ENCODE data around the gene FLT3LG.
"Not testable (repeated sequence)": the region's sequence is repeated elsewhere in the genome, so short reads cannot be mapped to it uniquely, and the experiment has no call there.

The FLT3LG gene

DNA sequence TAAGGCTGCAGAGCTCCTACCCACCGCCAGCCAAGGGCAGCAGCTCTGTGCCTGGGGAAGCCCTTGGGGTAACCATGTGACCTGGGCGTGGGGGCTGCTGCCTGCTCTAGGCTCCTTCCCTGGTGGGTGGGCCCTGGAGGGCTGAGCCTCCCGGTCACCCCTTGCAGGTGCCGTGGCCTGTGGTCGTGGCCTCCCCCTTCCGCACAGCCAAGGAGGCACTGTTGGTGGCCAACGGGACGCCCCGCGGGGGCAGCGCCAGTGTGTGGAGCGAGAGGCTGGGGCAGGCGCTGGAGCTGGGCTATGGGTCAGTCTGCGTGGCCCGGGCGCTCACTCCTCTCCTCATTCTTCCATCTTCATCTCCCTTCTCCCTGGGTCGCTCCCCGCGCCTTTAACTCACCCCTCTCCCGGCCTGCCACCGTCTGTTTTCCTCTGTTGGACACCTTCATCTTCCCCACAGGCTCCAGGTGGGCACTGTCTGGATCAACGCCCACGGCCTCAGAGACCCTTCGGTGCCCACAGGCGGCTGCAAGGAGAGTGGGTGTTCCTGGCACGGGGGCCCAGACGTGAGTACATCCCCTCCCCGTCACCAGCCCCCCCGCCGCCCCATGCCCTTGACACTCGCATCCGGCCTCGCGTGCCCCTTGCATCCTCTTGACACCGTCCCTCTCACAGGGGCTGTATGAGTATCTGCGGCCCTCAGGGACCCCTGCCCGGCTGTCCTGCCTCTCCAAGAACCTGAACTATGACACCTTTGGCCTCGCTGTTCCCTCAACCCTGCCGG is 9.9 kb upstream of the FLT3LG start:
- DNase-seq: no peak

DNA sequence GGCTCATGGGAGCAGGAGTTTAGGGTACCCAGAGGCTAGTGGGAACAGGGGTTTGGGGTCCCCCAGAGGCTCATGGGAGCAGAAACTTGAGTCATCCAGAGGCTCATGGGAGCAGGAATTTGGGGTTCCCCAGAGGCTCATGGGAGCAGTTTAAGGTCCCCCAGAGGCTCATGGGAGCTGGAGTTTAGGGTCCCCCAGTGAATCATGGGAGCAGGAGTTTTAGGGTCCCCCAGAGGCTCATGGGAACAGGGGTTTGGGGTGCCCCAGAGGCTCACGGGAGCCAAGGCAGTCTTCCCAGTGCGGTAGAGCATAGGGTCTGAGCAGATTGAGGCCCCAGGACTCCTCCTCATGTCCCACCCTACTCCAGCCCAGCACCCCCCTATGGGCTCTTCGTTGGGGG is 8.6 kb upstream of the FLT3LG start:
- DNase-seq: no peak

DNA sequence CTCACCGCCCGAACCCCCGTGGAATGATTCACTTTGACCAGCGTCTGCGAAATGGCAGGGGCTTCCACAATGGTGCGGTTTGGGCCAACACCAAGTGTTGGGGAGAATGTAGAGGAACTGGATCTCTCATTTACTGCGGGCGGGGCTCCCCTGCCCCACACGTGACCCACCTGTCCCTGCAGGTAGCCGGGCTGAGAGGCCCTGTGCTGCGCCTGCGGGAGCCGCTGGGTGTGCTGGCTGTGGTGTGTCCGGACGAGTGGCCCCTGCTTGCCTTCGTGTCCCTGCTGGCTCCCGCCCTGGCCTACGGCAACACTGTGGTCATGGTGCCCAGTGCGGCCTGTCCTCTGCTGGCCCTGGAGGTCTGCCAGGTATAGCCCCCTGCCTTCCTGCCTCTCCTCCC is 5.8 kb upstream of the FLT3LG start:
- DNase-seq: no peak

DNA sequence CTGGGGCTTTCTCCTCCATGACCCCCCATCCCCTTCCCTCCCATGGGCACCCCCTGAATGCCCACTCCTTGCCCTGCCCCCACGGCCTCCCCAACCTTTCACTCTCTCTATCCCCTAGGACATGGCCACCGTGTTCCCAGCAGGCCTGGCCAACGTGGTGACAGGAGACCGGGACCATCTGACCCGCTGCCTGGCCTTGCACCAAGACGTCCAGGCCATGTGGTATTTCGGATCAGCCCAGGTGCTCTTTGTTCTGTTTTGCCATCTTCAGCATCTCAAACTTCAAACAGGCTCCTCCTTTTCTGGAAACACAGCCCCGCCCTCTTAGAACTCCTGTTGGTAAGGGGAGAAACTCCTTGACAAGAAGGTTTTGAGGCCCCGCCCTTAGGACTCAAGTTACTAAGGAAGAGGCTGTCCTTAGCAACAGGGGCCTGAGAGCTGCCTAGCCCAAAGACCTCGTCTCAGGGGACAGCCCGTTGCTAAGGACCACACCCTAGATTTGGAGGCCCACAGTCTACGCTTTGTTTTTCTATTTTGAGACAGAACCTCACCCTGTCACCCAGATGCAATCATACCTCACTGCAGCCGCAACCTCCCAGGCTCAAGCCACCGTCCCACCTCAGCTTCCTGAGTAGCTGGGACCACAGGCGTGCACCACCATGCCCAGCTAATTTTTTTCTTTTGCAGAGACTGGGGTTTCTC is 5.1 kb upstream of the FLT3LG start:
- no peak for DNase-seq

DNA sequence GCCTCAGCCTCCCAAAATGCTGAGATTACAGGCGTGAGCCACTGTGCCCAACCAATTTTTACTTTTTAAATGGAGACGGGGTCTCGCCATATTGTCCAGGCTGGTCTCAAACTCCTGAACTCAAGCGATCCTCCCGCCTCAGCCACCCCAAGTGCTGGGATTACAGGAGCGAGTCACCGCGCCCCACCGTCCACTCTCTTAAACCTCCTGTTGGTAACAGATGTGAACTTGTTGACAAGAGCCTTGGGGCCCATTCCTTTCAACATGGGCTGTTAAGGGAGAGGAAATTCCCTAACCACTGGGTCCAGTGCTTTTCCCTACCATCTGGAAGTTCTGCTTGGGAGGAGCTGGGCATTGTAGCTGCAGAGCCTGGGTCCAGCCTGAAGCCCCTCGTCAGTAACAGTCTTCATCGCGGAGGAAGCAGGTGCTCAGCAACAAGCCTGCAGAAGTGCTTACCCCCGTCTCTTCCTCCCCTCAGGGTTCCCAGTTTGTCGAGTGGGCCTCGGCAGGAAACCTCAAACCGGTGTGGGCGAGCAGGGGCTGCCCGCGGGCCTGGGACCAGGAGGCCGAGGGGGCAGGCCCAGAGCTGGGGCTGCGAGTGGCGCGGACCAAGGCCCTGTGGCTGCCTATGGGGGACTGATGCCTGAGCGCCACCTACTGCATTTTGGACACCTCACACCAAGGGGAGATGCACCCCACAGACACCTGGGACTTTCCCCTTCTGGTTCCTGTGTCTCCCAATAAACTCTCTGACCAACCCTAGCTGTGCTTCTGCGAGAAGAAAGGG is 4.0 kb upstream of the FLT3LG start:
- DNase-seq: no peak

DNA sequence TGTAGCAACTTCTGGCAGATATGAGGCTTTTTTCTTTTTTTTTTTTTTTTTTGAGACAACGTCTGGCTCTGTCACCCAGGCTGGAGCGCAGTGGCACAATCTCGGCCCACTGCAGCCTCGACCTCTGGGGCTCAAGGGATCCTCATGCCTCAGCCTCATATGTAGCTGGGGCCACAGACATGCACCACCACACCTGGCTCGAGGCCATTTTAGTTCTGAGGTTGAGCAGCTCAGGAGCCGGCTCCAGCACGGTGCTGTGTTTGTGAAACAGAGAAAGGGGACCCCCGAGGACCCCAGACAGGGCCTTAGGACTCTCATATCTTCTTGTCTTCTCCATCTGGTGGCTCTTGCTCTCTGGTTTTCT is 3.4 kb upstream of the FLT3LG start:
- no peak for DNase-seq

DNA sequence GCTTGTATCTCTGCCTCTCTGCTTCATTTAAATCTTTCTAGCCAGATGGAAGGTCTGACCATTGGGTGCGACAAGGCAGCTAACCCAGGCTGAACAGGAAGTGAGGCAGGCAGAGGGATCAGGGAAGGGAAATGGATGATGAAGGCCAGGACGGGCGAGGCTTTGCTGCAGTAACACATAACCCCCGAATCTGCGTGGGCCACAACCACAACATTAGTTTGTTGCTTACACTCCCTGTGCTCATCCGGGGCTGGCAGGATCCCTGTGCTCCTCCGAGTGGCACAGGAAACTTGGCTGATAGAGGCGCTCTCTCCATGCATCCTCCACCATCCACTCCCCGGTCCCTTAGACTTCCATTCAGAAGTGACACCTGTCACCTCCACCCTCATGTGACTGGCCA is 1.1 kb upstream of the FLT3LG start:
- DNase-seq: no peak

DNA sequence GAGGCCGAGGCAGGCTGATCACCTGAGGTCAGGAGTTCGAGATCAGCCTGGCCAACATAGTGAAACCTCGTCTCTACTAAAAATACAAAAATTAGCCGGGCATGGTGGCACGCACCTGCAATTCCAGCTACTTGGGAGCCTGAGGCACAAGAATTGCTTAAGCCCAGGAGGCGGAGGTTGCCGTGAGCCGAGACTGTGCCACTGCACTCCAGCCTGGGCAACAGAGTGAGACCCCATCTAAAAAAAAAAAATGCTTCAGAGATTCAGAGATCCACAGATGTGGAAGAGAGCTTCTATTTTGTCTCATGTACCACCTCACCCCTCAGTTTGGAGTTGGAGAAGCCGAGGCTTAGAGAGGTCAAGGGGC is 531 bp upstream of the FLT3LG start:
- DNase-seq: not testable (repeated sequence)

DNA sequence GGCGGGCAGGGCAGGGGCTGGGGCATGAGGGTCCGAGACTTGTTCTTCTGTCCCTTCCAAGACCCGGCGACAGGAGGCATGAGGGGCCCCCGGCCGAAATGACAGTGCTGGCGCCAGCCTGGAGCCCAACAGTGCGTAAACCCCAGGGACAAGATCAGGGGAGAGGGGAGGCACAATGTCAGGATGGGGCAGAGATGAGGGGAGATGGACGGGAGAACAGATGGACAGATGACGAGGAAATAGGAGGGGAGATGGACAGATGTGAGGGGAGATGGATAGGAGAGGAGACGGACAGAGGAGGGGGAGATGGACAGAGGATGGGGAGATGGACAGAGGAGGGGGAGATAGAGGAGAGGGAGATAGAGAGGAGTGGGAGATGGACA is 518 bp downstream of the FLT3LG start:
- DNase-seq: no peak

DNA sequence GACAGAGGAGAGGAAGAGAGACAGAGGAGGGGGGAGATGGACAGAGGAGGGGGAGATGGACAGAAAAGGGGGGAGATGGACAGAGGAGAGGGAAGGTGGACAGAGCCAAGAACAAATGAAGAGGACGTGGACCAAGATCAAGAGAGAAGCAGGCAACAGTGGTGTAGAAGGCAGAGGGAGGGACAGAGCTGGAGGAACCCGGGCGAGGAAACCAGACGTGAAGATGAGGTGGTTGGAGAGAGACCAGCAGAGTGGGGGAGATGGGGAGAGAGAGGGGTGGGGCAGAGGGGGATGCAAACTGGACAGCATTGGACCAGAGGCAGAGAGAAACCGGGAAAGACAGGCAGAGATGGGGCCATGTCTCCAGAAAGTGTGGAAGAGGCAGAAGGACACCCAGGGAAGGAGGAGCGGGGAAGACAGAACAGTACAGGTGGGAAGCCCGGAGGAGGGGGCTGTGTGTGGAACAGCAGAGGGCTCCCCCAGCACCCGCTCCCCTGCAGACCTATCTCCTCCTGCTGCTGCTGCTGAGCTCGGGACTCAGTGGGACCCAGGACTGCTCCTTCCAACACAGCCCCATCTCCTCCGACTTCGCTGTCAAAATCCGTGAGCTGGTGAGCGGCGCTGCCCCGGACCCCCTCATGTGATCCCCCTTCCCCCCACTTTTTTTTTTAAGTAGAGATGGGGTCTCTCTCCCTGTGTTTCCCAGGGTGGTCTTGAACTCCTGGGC is 1.3 kb downstream of the FLT3LG start:
- no peak for DNase-seq

DNA sequence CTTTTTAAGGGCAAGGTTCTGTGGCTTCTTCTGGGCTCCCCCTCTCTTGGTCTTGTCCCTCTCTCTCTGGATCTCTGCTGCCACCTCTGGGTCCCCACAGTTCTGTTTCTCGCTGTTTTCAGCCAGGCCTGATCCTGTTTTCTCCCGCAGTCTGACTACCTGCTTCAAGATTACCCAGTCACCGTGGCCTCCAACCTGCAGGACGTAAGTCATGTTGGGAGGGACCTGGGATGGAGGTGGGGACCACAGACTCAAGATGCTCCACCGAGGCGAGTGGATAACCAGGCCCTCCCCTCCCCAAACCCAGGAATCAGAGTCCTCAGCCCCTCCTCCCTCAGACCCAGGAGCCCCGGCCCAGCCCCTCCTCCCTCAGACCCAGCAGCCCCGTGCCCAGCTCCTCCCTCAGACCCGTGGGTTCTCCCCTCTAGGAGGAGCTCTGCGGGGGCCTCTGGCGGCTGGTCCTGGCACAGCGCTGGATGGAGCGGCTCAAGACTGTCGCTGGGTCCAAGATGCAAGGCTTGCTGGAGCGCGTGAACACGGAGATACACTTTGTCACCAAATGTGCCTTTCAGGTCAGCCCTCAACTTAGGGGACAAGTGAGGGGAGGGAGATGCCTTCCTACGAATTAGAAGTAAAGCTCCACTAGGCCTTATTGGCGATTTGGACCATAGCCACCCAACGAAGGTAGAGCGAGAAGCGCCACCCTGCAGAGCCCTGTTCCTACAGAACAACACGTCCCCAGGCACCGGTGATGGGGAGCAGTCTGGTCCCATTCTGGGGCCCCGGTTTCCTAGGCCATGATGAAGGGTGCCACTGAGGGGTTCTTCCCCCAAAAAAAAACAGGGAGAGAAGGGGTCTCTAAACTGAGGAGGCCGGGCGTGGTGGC is 2.2 kb downstream of the FLT3LG start:
- DNase-seq: no peak

DNA sequence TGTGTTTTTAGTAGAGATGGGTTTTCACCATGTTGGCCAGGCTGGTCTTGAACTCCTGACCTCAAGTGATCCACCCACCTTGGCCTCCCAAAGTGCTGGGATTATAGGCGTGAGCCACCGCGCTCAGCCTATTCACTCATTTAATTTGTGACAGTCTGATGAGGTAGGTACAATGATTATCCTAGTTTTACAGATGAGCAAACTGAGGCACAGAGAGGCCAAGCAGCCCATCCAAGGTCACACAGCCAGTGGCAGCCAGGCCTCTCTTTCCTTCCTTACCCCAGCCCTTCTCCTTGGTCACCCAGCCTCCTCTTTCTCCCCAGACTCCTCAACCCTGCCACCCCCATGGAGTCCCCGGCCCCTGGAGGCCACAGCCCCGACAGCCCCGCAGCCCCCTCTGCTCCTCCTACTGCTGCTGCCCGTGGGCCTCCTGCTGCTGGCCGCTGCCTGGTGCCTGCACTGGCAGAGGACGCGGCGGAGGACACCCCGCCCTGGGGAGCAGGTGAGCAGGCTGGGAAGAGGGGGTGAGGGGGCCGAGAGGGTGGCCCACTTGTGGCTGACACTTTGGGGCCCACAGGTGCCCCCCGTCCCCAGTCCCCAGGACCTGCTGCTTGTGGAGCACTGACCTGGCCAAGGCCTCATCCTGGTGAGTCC is 6.1 kb downstream of the FLT3LG start:
- no peak for DNase-seq

DNA sequence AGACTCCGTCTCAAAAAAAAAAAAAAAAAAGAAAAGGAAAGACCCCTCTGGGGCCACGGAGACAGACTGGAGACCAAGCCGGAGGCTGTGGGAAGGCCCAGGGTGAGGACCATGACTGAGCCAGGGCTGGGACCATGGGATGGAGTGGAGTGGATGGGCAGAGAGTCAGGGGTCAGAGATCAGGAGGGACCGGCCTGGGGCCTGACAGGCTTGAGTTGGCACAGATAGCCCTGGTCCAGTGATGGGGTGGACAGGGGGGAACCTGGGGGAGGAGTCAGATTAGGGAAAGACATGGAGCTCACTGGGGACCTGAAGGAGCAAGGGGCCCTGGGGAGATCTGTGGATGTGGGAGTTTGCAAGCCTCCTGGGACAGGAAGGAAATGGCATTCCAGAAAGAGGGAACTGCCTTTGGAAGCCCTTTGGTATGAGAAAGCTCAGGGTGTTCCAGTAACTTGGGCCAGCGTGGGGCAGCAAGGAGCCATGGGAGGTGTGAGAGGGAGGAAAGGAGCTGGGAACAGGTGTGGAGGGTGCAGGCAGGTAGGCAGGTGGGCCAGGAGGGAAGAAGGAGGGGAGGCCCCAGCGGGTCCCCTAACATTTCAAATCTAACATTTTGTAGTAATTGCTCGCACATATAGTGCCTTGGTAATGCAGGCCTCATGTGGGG is 7.1 kb downstream of the FLT3LG start:
- DNase-seq: no peak

DNA sequence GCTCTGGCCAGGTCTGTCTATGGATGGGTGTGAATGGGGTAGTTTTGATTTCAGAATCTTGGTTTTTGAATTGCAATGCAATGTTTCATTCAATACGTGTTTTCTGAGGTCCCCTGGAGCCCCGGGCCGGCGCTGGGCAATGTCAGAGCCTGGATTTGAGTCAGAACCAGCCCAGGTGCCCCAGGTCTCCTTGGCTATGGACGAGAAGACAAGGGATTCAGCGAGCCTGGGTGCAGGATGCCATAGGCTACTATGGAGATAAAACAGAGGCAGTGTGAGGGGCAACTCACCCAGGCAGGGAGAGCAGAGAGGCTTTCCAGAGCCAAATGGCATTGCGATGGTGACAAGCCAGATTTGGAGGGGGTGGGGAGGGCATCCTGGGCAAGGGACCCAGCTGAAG is 12.2 kb downstream of the FLT3LG start:
- no peak for DNase-seq

DNA sequence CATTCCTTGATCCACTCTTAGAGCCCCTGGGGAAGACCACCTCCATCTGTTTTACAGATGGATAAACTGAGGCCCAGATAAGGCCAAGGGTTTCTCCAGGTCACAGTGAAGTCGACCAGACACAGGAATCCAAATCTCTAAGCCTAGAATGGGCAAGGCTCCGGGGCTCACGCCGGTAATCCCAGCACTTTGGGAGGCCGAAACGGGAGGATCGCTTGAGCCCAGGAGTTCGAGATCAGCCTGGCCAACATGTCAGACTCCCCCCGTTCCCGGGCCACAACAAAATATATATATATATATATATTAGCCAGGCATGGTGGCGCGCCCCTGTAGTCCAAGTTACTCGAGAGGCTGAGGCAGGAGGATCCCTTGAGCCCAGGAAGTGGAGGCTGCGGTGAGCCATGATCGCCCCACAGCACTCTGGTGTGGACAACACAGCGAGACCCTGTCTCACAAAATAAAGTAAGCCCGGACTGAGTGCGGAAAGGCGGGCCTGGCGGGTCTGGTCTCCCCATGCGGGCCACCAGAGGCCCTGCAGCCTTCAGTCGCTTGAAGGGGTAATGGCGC is 12.8 kb downstream of the FLT3LG start:
- DNase-seq: no peak

DNA sequence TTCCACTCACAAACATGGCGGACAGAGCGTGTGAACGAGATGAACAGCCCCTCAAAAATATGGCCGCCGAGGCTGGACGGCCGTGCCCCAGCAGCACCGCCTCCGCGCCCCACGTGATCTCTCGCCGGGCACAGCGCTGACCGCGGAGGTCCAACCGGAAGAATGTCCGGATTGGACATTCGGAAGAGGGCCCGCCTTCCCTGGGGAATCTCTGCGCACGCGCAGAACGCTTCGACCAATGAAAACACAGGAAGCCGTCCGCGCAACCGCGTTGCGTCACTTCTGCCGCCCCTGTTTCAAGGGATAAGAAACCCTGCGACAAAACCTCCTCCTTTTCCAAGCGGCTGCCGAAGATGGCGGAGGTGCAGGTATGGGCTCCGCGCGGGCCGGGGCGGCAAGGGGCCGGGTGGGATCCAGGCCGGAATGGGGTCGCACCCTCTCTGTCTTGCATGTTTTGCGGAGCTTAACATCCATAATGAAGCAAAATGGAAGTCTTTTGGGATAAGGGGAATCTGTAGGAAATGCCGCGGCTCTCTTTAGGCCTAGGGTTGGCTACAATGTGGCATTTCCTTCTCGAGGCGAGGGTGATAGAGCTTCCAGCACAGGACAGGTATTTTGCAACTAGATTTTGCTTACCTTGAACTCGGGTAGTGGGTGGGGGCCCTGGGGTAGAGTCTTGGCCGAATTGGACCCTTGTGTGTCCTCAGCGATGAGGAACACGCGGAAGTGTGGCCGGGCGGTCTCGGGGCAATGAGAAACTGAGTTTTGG is 13.4 kb downstream of the FLT3LG start, which contains the start of gene RPL13A:
Gene RPL13A, plus strand, starts transcription at position 332 of the 769 bp plus-strand sequence. Its CDS starts 22 bp downstream, at position 354.
- peak; percentile 99 for DNase-seq

DNA sequence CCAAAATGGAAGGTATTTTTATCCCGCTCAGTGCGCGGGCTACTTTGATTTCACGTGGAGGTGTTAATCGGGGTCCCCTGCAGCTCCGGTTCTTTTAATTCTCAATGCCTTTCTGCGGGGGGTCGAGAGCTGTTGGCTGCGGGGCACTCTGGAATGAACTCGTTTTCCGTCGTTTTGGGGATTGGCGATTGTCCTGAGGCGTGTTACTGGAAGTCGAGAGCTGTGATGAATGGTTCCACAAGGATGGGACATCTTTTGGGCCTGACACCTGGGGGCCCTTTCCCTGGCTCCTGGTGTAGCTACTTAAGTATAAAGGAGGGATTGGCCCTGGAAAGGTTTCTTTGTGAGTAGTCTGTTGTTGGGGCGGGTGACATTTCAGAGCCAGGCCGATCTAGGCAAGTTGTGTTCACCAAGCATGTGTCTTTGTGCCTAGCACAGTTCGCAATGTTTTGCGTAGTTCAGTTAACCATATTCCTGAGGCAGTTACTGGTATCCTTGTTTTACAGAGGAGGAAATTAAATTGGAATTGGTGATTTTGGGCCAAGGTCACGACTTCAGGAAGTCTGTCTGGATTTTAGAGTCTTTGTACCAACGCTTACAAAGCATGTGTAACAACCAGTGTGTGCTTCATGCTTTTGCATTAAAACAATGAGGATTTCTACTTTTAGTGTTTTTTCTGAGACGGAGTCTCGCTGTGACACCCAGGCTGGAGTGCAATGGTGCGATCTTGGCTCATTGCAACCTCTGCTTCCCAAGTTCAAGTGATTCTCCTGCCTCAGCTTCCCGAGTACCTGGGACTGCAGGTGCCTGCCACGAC is 14.2 kb downstream of the FLT3LG start:
- DNase-seq: no peak

DNA sequence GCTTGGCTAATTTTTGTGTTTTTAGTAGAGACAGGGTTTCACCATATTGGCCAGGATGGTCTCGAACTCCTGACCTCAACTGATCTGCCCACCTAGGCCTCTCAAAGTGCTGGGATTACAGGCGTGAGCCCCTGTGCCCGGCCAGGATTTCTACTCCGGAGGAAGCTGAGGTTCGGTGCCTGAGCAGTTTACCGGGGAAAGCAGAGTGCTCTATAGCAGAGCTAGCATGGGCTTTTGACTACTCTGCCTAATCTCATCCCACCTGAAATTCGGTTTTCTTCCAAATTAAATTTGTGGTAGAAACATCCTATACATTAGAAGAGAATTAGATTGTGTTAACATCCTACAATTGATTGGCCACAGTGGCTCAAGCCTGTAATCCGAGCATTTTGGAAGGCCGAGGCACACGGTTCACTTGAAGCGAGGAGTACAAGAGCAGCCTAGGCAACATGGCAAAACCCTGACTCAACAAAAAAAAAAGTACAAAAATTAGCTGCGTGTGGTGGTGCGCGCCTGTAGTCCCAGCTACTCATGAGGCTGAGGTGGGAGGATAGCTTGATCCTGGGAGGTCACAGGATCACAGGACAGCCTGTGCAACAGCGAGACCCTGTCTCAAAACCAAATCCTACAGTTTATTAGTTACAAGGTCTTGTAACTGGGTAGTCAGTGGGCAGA is 15.0 kb downstream of the FLT3LG start:
- DNase-seq: no peak
